ENCODE data around the gene AFG3L2.

The AFG3L2 gene

DNA sequence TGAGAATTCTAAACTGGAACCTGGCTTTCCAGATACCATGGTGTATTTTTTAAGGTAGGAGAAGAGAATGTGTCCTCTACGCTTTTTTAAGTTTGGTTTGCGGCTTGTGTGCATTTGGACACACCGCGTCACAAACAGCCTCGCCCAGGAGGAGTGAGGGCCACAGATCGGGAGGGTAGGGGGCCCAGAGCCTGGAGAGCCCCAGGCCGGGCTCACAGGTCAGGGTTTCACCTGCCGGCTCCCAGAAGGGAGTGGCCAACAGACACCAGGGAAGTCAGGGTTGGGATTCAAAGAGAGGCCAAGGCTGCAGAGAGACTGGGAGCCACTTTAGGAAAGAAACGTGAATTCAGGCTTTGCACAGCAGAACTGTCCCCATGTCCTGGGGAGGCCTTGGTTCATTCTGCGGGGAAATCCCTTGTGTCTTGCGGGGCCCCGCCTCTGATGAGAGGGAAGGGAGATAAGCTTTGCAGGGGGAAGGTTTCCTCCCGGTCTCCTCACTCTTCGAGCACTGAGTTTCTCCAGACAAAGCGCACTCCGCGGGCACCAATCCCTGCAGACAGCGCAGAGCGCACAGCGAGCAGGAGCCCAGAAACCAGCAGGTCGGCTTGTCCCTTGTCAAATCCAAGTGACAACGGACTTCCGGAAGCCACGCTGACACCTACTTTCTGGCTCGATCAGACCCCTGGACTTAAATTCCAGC, 70.9 kb downstream of the AFG3L2 start:
- no peak for DNase-seq (ENCODE audit: low read depth in 1 of 2, low spot score in 1 of 2)

DNA sequence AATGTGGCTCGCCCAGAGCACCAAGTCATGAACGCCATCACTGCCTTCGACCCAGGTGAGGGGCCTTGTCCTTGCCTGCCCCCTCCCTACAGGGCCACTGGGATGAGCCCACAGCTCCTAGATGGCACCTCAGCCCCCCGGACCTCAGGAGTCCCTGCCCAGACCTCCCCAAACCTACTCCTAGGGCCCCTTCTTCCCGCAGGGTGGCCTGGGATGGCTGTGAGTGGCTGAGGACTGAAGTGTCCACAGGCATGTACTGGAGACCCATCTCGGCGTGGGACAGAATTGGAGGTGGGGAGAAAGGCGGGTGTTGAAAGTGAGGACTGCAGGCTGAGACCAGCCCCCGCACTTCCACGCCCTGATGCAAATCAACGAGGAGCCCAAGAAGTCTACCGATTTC, 71.8 kb downstream of the AFG3L2 start:
- no peak for DNase-seq (ENCODE audit: low read depth in 1 of 2, low spot score in 1 of 2)

DNA sequence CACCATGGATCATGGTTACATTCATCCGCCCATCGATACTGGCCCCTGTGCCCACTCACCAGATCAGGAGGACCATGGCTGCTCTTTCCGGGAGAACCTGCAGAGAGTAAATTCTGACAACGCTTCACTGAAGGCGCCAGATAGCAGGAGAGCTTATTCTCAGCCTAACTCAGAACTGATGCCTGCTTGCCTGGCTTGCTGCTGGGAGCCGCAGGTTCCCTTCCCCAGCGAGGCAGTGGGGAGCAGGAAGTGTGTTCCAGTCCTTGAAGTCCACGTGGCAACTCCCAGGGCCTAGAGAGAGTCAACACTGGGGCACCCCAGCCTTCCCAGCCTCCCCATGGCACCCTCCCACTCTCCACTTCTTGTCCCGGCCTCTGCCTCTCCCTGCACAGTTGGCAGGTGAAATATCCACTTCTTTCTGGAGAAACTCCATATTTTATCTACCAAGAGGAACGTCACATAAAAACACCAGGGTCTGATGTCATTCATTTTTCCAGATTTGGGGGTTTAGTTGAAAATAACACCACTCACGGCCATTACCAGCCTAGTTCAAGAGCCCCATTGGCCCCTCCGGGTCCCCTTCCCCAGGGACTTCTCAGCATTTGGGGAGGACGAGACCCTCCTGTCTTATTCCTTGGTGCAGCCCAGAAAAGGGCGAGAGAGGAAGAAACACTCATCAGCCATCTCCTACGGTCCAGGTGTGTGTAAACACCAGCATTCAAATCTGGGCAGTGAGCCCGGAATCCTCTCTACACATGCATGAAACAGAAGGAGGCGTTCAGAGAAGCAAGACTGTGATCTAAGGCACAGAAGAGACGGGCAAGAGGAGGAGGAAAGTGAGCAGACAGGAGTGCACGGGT, 72.4 kb downstream of the AFG3L2 start:
- DNase-seq (ENCODE audit: low read depth in 1 of 2, low spot score in 1 of 2), result no peak

DNA sequence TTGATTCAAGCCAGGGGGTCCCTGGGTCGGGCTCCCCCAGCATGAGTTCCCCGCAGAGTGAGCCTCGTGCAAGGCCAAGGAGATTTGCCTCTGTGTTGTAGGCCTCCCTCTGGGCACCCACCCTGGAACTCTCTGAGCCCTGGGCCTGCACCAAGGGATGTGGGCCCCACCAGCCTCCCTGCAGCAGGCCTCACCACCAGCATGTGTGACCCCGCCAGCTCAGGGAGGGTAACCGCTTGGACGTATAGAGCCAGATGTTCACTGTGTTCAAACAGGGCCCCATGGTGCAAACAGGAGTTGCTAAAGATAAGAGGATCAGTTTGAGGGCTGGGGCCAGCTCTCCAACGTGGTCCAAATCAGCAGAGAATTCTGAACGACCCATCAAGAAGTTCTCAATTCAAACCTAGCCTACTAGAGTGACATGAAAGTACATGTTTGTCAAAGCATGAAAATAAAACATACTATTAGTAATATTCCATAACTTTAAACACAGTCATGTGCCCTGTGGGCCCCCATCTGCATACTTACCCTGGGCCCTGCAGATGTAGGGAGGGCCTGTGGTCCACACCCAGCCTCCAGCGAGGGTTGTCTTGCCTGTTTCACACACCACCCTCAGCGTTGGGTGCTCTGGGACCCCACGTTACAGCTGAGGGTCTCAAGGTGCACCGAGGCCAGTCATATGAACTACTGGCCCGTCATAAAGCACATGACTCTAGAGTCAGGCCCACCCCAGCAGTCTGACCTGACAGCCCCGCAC, 74.5 kb downstream of the AFG3L2 start:
- DNase-seq (ENCODE audit: low read depth in 1 of 2, low spot score in 1 of 2), result no peak

DNA sequence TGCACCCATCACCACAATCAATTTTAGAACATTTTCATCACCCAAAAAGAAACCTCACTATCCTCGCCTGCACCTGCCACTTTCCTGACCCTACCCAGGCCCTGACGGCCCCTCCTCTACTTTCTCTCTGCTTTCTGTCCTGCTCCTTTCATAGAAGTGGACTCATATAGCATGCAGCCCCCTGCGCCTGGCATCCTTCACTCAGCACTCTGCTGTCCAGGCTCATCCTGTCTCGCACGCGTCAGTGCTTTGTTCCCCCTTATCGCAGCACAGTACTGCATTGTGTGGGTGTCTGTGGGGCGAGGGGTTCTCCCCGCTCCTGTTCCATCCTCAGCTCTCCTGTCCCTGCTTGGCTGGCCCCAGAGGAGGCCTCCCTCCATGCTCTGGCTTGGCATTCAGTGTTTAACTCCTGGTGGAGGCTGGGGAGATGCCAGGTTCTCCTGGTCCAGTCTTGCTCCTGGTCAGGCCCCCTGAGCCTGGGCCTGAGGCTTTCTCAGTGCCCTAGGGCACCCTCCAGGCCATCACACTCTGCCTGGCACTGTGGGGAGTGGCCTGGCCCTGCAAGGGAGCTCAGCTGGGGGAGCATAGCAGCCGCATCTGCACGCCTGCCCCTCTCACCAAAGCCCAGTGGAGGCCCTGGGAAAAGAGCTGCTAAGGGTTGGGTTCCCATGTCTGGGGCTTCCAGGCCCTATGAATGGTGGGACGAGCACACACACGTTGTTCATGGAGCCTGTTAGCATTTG, 75.6 kb downstream of the AFG3L2 start:
- no peak for DNase-seq (ENCODE audit: low read depth in 1 of 2, low spot score in 1 of 2)

DNA sequence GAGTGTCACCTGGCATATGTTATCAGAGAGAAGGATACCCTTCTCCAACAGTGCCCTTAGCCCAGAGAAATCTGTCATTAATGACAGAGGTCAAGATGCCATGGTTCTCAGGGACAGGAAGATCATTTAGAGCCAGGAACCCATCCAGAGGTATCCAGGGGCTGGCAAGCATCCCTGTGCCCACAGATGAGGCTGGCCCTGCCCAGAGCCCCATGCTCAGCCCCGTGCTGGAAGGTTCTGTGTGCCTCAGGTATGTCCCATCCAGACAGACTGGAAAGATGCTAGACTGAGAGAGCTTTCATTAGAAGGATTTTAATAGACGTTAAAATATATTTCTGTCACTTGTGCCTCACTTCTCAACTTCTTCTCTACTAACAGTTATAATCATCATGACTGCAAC, 77.2 kb downstream of the AFG3L2 start:
- no peak for DNase-seq (ENCODE audit: low read depth in 1 of 2, low spot score in 1 of 2)

DNA sequence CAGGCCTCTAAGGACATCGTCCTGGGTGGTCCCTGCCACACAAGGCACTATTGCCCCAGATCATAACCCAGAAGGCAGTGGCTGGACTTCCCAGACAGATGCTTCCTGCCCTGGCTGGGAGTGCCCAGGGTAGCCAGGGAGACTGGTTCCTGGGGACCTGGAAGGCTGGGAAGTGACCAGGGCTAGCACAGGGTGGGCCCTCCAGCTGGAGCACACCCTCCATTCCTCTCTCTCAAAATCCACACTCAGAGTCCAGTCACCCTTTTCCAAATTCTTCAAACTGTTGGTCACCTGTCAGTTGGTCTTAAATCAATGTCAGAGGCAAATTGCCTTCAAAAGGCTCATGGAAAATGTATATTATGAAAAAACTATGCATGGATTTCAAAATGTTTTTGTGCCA, 80.6 kb downstream of the AFG3L2 start:
- no peak for DNase-seq (ENCODE audit: low read depth in 1 of 2, low spot score in 1 of 2)

DNA sequence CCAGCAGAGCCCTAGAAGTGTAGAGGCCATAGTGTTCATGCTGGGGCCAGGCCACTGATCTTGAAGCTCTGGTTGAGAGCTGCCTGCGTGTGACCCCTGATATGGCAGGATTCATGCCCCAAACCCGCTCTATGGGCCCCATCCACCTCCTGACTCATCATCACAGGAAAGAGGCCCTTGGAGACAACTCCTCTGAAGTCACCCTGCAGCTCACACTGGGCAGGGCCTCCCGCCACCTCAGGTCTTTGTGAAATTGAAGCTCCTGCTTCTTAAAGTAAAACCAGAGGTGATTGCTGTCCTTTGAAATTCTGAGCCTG, 81.0 kb downstream of the AFG3L2 start:
- no peak for DNase-seq (ENCODE audit: low read depth in 1 of 2, low spot score in 1 of 2)

DNA sequence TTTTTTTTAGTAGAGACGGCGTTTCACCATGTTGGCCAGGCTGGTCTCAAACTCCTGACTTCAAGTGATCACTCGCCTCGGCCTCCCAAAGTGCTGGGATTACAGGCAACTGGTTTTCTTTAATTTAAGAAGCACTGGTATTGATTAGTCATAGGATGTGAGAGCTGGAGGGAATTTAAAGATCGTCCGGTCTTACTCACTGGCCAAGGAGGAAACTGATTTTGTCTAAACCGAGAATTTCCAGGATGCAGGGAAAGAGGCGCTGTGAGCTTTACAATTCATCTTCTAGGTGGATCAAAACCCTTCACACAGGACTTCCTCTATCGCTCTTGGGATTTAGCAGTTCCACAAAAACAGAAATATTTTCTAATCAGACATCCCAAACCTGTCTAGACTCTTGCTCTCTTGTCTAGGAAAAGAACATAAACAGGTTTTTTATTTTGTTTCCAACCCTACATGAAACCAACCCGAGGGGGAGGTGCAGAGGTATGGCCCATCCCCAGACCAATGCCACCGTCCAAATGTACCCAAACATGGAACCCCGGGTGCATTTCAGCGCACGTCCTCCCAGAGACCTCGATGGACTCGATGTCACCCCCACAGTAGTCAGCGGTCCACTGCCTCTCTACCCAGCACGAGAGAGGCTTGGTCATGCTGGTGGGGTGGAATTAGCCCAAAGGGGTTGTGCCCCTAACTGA, 81.5 kb downstream of the AFG3L2 start:
- DNase-seq (ENCODE audit: low read depth in 1 of 2, low spot score in 1 of 2), result no peak

DNA sequence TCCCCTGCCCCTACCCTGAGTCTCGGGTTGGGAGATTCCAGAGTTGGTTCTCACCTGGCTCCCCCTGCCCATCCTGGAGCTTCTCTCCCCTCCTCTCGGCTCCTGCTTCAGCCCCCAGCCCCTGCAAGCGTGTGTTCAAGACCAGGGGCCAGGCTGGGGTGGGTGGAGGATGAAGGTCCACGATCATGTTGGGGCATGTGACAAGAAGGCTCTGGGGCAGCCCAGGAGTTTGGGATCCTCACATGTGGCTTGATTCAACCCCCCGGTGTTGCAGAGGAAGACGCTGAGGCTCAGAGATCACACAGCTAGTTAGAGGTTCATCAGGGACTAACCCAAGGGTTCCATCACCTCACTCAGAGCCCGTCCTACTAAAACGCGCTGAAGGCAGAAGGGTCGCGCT, 83.2 kb downstream of the AFG3L2 start:
- DNase-seq (ENCODE audit: low read depth in 1 of 2, low spot score in 1 of 2), result no peak

DNA sequence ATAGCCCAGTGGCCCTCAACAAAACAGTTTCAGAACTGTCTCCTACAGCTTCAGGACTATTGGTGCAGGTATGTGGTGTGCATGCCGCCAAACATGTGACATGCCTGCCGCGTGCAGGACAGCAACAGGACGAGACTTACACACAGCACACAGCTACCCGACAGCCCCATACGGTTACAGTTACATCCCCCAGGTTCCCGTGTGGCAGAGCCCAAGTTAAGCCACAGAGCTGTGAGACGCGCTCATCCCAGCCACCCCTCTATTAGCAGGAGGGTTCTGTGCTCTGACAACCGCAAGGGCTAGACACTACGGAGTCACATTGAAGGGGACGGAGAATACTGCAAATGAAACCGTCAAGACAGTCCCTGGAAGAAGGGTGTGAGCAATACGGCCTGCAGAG, 85.3 kb downstream of the AFG3L2 start:
- no peak for DNase-seq (ENCODE audit: low read depth in 1 of 2, low spot score in 1 of 2)

DNA sequence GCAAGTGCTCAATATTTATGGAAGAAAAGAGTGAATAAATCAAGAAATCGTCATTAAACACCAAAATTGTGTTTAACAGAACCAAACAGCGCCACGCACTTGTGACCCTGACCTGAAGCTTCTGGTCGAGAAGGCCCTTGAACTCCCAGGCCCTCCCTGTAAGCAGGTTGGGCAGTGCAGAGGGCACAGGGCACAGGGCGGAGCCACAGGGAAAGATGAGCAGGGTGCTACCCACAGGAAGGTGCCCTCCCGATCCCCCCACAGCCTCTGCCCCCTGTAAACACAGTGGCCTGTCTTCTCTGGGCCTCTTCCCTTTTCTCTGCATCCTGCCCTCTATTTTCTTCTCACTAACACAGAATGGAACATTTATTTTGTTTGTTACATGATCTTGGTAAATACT, 85.9 kb downstream of the AFG3L2 start:
- DNase-seq (ENCODE audit: low read depth in 1 of 2, low spot score in 1 of 2), result no peak

DNA sequence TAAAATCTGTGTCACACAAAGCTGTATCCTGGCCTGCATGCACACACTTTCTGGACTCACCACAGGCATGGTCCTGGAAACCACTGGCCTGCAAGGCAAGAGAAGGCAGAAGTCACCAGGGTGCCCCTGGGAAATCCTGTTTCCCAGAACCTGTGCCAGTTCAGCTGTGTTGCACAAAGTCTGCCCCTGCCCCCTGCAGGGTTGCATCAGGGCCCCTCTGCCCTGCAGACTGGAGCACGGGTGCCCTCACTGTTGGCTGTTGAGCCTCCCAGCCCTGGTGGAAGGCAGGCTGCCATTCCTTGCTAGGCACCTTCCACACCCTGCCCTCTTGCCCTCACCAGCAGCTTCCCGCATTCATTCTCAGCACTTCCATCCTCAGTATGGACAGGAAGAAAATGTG, 86.9 kb downstream of the AFG3L2 start:
- DNase-seq (ENCODE audit: low read depth in 1 of 2, low spot score in 1 of 2), result no peak

DNA sequence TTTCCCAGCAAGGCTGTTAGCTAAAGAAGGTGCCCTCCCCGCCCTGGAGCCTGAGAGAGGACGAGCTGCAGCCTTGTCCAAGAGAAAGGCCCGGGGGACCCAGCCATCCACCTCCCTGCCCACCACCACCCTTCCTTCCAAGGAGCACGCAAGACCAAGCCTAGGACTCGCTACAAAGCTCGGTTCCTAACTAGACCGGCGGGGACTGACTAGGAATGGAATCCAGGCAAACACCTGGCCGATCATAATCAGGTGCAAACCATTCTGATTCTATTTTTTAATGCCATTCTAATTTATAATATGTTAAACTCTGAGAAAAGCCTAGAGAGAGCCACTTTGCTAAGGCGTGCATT, 88.6 kb downstream of the AFG3L2 start:
- DNase-seq (ENCODE audit: low read depth in 1 of 2, low spot score in 1 of 2), result no peak

DNA sequence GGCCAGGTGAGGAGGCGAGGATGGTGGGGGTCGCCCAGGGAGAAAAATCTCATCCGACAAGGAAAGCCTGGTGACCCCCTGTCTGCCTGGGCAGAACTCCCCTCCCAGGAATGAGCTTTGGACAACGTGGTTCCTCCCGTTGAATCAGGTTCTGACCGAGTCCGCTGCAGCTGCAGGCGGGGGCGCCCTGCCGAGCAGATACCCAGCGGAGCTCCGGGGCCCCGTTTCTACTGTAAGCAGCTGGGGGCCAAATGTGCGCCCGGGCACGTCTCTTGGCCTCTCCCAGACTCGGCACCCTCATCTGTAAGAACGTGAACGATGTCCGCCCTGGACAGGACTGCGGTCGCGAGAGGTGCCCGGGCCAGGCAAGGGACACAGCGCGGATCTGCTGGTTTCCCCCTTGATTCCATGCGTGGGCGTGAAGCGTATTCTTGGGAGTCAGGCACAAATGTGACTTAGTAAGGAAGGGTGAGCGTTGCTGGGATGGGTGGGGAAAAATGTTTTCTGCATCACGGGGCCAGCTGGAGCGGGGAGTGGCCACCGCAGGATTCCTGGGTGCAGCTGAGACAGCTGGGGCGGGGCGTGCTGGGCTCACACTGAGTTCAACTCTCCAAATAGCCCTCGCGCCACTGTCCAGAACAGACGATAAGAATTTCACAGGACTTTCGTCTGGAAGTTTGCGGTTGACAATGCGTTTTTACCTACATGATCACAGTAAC, 89.2 kb downstream of the AFG3L2 start:
- no peak for DNase-seq (ENCODE audit: low read depth in 1 of 2, low spot score in 1 of 2)

DNA sequence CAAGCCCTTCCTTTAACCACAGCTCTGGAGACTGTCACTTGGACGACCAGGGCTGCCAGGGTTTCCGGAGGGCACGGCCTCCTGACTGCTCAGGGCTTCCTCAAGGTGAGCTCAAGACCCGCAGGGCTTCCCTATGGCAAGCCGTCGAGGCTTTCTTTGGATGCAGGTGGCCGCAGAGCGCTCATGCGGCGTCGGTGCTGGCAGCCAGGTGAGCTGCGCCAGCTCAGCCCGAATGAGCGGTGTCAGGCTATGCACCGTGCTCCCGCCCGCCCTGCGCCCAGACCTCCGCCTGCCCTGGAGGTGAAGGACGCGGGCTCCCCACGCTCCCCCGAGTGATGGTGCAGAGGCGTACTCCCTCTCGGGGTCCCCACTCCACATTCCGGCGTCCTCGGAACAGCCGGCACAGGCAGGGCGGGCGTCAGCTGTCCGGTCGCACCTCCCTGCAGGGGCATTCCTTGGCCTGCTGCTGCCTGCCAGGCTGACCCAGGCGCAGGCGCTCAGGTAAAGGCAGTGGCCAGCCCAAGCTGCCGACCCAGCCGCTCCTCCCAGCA, 89.8 kb downstream of the AFG3L2 start:
- DNase-seq (ENCODE audit: low read depth in 1 of 2, low spot score in 1 of 2), result no peak

DNA sequence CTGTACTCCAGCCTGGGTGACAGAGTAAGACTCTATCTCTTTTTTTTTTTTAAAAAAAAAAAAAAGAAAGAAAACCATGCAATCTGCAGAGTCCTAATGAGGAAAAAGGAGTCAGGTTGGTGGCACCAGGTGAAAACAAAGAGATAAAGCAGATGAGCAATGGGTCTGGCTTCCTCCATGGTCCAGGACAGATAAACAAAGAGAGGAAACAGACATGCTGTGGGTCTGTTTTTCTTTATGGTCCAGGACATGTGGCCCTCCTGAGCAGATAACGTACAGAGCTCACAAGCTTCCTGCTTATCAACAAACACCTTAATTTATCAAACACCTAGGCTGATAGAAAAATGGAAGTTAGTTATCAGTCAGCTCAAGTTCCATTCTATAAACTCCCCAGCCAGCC, 93.4 kb downstream of the AFG3L2 start:
- no peak for DNase-seq (ENCODE audit: low read depth in 1 of 2, low spot score in 1 of 2)

DNA sequence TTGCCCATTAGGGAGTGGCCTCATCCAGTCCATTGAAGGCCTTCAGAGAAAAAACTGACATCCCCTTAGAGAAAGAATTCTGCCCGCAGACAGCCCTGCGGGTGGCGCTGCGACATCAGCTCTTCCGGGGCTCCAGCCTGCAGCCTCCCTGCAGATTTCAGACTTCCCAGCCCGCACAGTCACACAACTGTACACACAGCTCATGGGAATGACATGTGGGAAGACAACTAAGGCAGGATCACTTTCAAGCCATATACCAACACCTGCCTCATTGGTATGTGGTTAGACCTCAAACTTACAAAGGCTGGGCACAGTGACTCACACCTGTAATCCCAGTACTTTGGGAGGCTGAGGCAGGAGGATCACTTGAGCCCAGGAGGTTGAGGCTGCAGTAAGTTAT, 93.8 kb downstream of the AFG3L2 start:
- DNase-seq (ENCODE audit: low read depth in 1 of 2, low spot score in 1 of 2), result no peak

DNA sequence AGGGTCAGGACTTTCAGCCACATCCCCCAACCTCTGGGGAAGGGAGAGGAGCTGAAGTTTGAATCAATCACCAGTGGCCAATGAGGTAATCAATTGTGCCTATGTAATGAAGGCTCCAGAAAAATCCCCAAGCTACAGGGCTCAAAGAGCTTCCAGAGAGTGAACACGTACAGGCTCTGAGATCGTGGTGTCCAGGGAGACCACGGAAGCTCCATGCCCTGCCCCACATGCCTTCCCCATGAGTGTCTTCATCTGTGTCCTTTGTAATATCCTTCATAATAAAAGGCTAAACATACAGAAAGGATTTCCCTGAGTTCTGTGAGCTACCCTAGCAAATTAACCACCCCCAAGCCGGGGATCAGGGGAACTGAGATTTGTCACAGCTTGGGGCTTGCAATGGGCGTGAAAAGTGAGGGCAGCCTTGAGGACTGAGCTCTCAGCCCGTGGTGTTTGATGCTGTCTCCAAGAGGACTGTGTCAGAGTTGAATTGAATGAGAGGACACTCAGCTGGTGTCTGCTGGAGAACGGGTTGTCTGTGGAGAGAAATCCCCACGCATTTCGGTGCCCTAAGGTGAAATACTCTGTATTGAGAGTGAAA, 94.5 kb downstream of the AFG3L2 start:
- DNase-seq (ENCODE audit: low read depth in 1 of 2, low spot score in 1 of 2), result no peak

DNA sequence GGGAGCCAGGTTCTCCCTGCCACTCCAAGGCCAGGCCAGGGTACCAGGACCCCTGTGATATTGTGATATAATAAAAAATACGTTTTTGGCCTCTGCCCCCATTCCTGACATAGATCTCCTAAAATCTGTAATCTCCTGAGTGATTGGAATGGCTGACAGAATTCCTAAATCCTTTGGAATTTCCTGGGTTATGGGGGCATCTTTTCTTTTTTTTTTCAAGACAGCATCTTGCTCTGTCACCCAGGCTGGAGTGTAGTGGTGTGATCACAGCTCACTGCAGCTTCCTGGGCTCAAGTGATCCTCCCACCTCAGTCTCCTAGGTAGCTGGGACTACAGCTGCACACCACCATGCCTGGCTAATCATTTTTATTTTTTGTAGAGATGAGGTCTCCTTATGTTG, 95.2 kb downstream of the AFG3L2 start:
- no peak for DNase-seq (ENCODE audit: low read depth in 1 of 2, low spot score in 1 of 2)
